Gastrocnemius medialis (tissue), 4 donors: ENCODE results near the gene LRMDA.

Experiments
- CTCF ChIP-seq, 5 experiments: fragments of 450-650 bp in 3 of 5; fragments of 200-600 bp in 2 of 5; sonication (generic) in 2 of 5; IDR thresholded peaks in 4 of 5; conservative IDR thresholded peaks in 1 of 5; 1 replicate in 4 of 5; 2 replicates in 1 of 5; pipeline ENCODE4 v1.5.1; 2016 to 2019; ENCODE audit warnings: antibody characterized with exemption in 5 of 5, mild to moderate bottlenecking in 3 of 5, moderate library complexity in 3 of 5
- POLR2A ChIP-seq, 2 donors: fragments of 450-650 bp; IDR thresholded peaks; one replicate each; pipeline ENCODE4 v1.6.1; 2017; ENCODE audit warnings: antibody characterized with exemption in 2 of 2, mild to moderate bottlenecking in 2 of 2, moderate library complexity in 2 of 2

- TF ChIP-seq CTCF (IDR thresholded peaks at IDR 0.05 in 4 of 5, conservative IDR thresholded peaks at IDR 0.05 in 1 of 5) (no peak), POLR2A (IDR thresholded peaks at IDR 0.05) (no peak)
These were observed 540.2 kb downstream of the LRMDA start for GRCh38 chr10:75971402-75972211.
